ENCODE data around the gene PANK4. TPM values are rescaled to one million over a fixed set of nuclear protein-coding genes. Genes with fewer than 3 reads are reported as not detected.
A peak's percentile ranks its signal among the peaks of the same experiment; 100 is the strongest.

Gene PANK4
- total and polyA plus RNA-seq, 12 donors = 13.8 to 50.2 (median 28.4) TPM

DNA sequence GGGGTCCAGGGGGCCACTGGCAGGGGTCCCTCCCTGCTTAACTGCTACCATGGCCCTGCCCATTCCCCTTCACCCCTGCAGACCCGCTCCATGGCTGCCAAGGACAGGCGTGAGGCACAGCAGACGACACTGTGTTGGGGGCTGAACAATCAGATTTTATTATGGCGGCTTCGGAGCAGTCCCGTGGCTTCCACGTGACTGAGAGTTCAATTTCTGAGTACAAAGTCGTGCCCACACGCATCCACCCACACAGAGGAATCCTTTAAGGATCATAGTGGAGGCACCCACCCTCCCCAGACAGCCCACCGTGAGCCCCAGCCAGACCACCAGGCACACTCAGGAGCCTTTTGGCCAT is 2.2 kb upstream of the PANK4 start:
- 71 to 78% (median 76%) methylated on average over 10 of the region's 10 CpGs for WGBS, 4 donors
- peaks cover 28 to 57% of the 10 kb centered on the region in 2 donors for H3K4me1 ChIP-seq (replicated peaks in 1 of 2)
- intact Hi-C loops (cut with DNase I) = no loop called here
- no peaks in the 10 kb centered on the region for H3K9me3 ChIP-seq (replicated peaks in 1 of 3)
- DNase-seq = no peak
- peaks cover 33% of the 10 kb centered on the region for H3K27me3 ChIP-seq
- H3K27ac ChIP-seq = no peak overlapping the region
- H3K4me3 ChIP-seq = no peak overlapping the region
- no peaks in the 10 kb centered on the region for H3K36me3 ChIP-seq (replicated peaks in 1 of 2)
- TF ChIP-seq POLR2A (IDR thresholded peaks at IDR 0.05) = no peak
- no peak for TF ChIP-seq CTCF (IDR thresholded peaks at IDR 0.05)

DNA sequence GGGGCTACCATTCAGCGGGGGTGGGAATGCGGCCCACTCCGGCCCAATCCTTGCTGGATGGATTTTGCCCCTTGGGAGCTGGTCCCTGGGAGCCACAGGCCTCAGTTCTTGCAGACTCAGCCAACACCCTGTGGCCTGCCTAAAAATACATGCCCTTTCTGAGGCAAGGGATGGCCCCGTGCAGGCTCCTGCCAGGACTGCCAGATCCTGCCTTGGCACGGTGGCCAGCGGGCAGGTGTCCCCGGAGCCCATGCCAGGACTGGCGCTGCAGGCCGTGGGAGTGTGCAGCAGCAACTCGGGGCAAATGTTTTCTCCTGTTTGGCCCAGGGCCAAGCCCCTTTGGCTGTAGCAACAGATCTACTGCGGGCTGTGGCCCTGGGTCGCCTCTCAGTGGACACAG is 1.6 kb upstream of the PANK4 start:
- TF ChIP-seq CTCF (IDR thresholded peaks at IDR 0.05) (no peak), POLR2A (IDR thresholded peaks at IDR 0.05) (no peak)
- H3K9me3 ChIP-seq (replicated peaks in 1 of 3) = no peaks in the 10 kb centered on the region
- no peaks in the 10 kb centered on the region for H3K36me3 ChIP-seq (replicated peaks in 1 of 2)
- H3K27ac ChIP-seq = no peak overlapping the region
- intact Hi-C loops (cut with DNase I) = no loop called here
- 62 to 93% (median 74%) methylated on average over 2 to 12 of the region's 12 CpGs for WGBS, 4 donors
- H3K27me3 ChIP-seq = peaks cover 31% of the 10 kb centered on the region
- peaks cover 28 to 61% of the 10 kb centered on the region in 2 donors for H3K4me1 ChIP-seq (replicated peaks in 1 of 2)
- DNase-seq = peak in 3 of 7 donors; percentile 32 to 45 (median 39)
- no peak overlapping the region for H3K4me3 ChIP-seq

- Histone ChIP-seq H3K4me1 (replicated peaks in 1 of 2) (peaks cover 28 to 62% of the 10 kb centered on the region in 2 donors), H3K27me3 (peaks cover 27% of the 10 kb centered on the region), H3K4me3 (no peak overlapping the region), H3K27ac (peak overlapping the region in 1 of 5 donors; percentile 16), H3K9me3 (replicated peaks in 1 of 3) (no peaks in the 10 kb centered on the region), H3K36me3 (replicated peaks in 1 of 2) (no peaks in the 10 kb centered on the region)
- no peak for TF ChIP-seq POLR2A (IDR thresholded peaks at IDR 0.05)
- no peak for TF ChIP-seq CTCF (IDR thresholded peaks at IDR 0.05)
- intact Hi-C loops (cut with DNase I) = no loop called here
- 94 to 100% (median 94%) methylated on average over 1 to 4 of the region's 4 CpGs; no CpG with 5 or more reads in 1 of the 4 donors for WGBS, 4 donors
- no peak for DNase-seq
These were observed 1.1 kb upstream of the PANK4 start for GRCh38 chr1:2527556-2527860.

GRCh38 chr1:2526824-2527555 is 594 bp upstream of the PANK4 start:
- intact Hi-C loops (cut with DNase I) = no loop called here
- peak; percentile 46 to 76 (median 72) for DNase-seq
- peaks cover 28 to 62% of the 10 kb centered on the region in 2 donors for H3K4me1 ChIP-seq (replicated peaks in 1 of 2)
- TF ChIP-seq POLR2A (IDR thresholded peaks at IDR 0.05) (no peak), CTCF (IDR thresholded peaks at IDR 0.05) (no peak)
- peaks cover 22% of the 10 kb centered on the region for H3K27me3 ChIP-seq
- 41 to 75% (median 44%) methylated on average over 5 to 20 of the region's 20 CpGs for WGBS, 4 donors
- peak overlapping the region in 3 of 5 donors; percentile 72 to 92 (median 82) for H3K27ac ChIP-seq
- peak overlapping the region in 2 of 4 donors; percentile 57 to 94 for H3K4me3 ChIP-seq
- H3K36me3 ChIP-seq (replicated peaks in 1 of 2) = no peaks in the 10 kb centered on the region
- no peaks in the 10 kb centered on the region for H3K9me3 ChIP-seq (replicated peaks in 1 of 3)
